ENCODE data around the gene CCDC86.

The CCDC86 gene

GRCh38 chr11:60801194-60801593 lies 40.7 kb upstream of the CCDC86 start:
- no peak for TF ChIP-seq MYC (IDR thresholded peaks at IDR 0.05; ENCODE audit: low read depth, low read length)
- TF ChIP-seq POLR2A (IDR thresholded peaks at IDR 0.05; ENCODE audit: extremely low read depth, insufficient read length), result no peak
- TF ChIP-seq CTCF (IDR thresholded peaks at IDR 0.05; ENCODE audit: low read depth, low read length), result no peak
- TF ChIP-seq MAX (IDR thresholded peaks at IDR 0.05; ENCODE audit: low read depth, low read length), result no peak
- no peak for DNase-seq (ENCODE audit: low read depth)

GRCh38 chr11:60803273-60803936 lies 38.5 kb upstream of the CCDC86 start:
- H3K4me3 ChIP-seq (ENCODE audit: low read depth, low read length), result no peak overlapping the region
- TF ChIP-seq MYC (IDR thresholded peaks at IDR 0.05; ENCODE audit: low read depth, low read length) (no peak), MAX (IDR thresholded peaks at IDR 0.05; ENCODE audit: low read depth, low read length) (no peak), CTCF (IDR thresholded peaks at IDR 0.05; ENCODE audit: low read depth, low read length) (no peak), POLR2A (IDR thresholded peaks at IDR 0.05; ENCODE audit: extremely low read depth, insufficient read length) (no peak)
- no peak for DNase-seq (ENCODE audit: low read depth)

More at GRCh38 chr11:60801194-60801593, 40.7 kb upstream of the CCDC86 start:
- no peak overlapping the region for H3K4me3 ChIP-seq (ENCODE audit: low read depth, low read length)

GRCh38 chr11:60809249-60809648 lies 32.7 kb upstream of the CCDC86 start:
- TF ChIP-seq CTCF (IDR thresholded peaks at IDR 0.05; ENCODE audit: low read depth, low read length) (no peak), MYC (IDR thresholded peaks at IDR 0.05; ENCODE audit: low read depth, low read length) (no peak), MAX (IDR thresholded peaks at IDR 0.05; ENCODE audit: low read depth, low read length) (no peak), POLR2A (IDR thresholded peaks at IDR 0.05; ENCODE audit: extremely low read depth, insufficient read length) (no peak)
- no peak overlapping the region for H3K4me3 ChIP-seq (ENCODE audit: low read depth, low read length)
- DNase-seq (ENCODE audit: low read depth), result no peak

GRCh38 chr11:60809691-60810090 lies 32.2 kb upstream of the CCDC86 start:
- no peak overlapping the region for H3K4me3 ChIP-seq (ENCODE audit: low read depth, low read length)
- no peak for DNase-seq (ENCODE audit: low read depth)
- TF ChIP-seq POLR2A (IDR thresholded peaks at IDR 0.05; ENCODE audit: extremely low read depth, insufficient read length) (no peak), CTCF (IDR thresholded peaks at IDR 0.05; ENCODE audit: low read depth, low read length) (no peak), MAX (IDR thresholded peaks at IDR 0.05; ENCODE audit: low read depth, low read length) (no peak), MYC (IDR thresholded peaks at IDR 0.05; ENCODE audit: low read depth, low read length) (no peak)

GRCh38 chr11:60810151-60810550 lies 31.8 kb upstream of the CCDC86 start:
- TF ChIP-seq CTCF (IDR thresholded peaks at IDR 0.05; ENCODE audit: low read depth, low read length) (no peak), MAX (IDR thresholded peaks at IDR 0.05; ENCODE audit: low read depth, low read length) (no peak), MYC (IDR thresholded peaks at IDR 0.05; ENCODE audit: low read depth, low read length) (no peak), POLR2A (IDR thresholded peaks at IDR 0.05; ENCODE audit: extremely low read depth, insufficient read length) (no peak)
- no peak overlapping the region for H3K4me3 ChIP-seq (ENCODE audit: low read depth, low read length)
- DNase-seq (ENCODE audit: low read depth), result no peak
